Neural progenitor cell (in vitro differentiated cells): Measurements from ENCODE around the gene YY1AP1.

Experiments used
- CTCF ChIP-seq: fragments of 200-600 bp; sonication (generic); IDR thresholded peaks from 2 replicates; pipeline ENCODE4 v1.5.1; 2017; ENCODE audit warnings: antibody characterized with exemption, mild to moderate bottlenecking
- EZH2 ChIP-seq: fragments of 200-600 bp; sonication (generic); IDR thresholded peaks from 2 replicates; pipeline ENCODE4 v1.6.1; 2017; ENCODE audit warnings: antibody characterized with exemption, mild to moderate bottlenecking, moderate library complexity
- EZH2phosphoT487 ChIP-seq: fragments of 200-600 bp; sonication (generic); IDR thresholded peaks from 2 replicates; pipeline ENCODE4 v1.6.1; 2017; ENCODE audit warnings: antibody characterized with exemption

- no peak for TF ChIP-seq CTCF
- TF ChIP-seq EZH2phosphoT487 = no peak
- no peak for TF ChIP-seq EZH2
Observed at GRCh38 chr1:155709391-155709790, 20.8 kb upstream of the YY1AP1 start.
